Lower lobe of right lung (tissue), 2 donors: ENCODE results near the gene SP1. TPM values are rescaled to one million over a fixed set of nuclear protein-coding genes. Genes with fewer than 3 reads are reported as not detected.
A peak's percentile ranks its signal among the peaks of the same experiment; 100 is the strongest.
"Not testable (repeated sequence)": the region's sequence is repeated elsewhere in the genome, so short reads cannot be mapped to it uniquely, and the experiment has no call there.

Experiments
- ATAC-seq, 2 donors: fragments of 200-7000 bp; cut with Tn5 transposase; one replicate each; pipeline ENCODE4 v1.9.1; 2020 to 2022; ENCODE audit warnings: mild to moderate bottlenecking in 2 of 2, moderate library complexity in 2 of 2
- DNase-seq: peaks from one replicate; pipeline ENCODE4 v3.0.0-alpha.2; 2020
- H3K27ac ChIP-seq: fragments of 200-600 bp; one replicate; pipeline ENCODE4 v1.8.0; 2022
- H3K27me3 ChIP-seq: fragments of 200-600 bp; one replicate; pipeline ENCODE4 v1.8.0; 2022; ENCODE audit warnings: low read depth
- H3K36me3 ChIP-seq: fragments of 200-600 bp; one replicate; pipeline ENCODE4 v1.8.0; 2022; ENCODE audit warnings: mild to moderate bottlenecking
- H3K4me1 ChIP-seq: fragments of 200-600 bp; one replicate; pipeline ENCODE4 v1.8.0; 2022
- H3K4me3 ChIP-seq: fragments of 200-600 bp; one replicate; pipeline ENCODE4 v1.8.0; 2022; ENCODE audit warnings: mild to moderate bottlenecking
- H3K9me3 ChIP-seq: fragments of 200-600 bp; one replicate; pipeline ENCODE4 v1.8.0; 2022
- intact Hi-C: fragments of 100-400 bp; cut with DNase I; formaldehyde crosslinking; loops from one replicate; pipeline ENCODE4 v1.11.0; 2022
- long read RNA-seq: library from polyadenylated mRNA; unstranded; transcript quantifications from one replicate; pipeline ENCODE4 v2.0.0, GENCODE V29; 2021
- total RNA-seq: library from RNA; stranded (reverse); fragmentation: NEBNext Ultra II Directional; extraction: Animal tissue kit (Norgen Biotek cat#: 25700); gene quantifications from one replicate; pipeline ENCODE4 v1.2.1, GENCODE V29; 2021
- TF ChIP-seq, protein P1 (sequence below): fragments of 200-600 bp; IDR thresholded peaks from one replicate; pipeline ENCODE4 v1.8.0; 2022; ENCODE audit warnings: antibody characterized with exemption, mild to moderate bottlenecking
- donor health status: DM: no; HTN: yes; CAD: no; lungs with severe emphysema.

SP1 gene
- total RNA-seq, result 91.1 TPM
- long read RNA-seq, partial matches to known transcripts, result 6 of 24 reads
- long read RNA-seq, other reads (novel, unspliced or antisense), result 14 of 24 reads

DNA sequence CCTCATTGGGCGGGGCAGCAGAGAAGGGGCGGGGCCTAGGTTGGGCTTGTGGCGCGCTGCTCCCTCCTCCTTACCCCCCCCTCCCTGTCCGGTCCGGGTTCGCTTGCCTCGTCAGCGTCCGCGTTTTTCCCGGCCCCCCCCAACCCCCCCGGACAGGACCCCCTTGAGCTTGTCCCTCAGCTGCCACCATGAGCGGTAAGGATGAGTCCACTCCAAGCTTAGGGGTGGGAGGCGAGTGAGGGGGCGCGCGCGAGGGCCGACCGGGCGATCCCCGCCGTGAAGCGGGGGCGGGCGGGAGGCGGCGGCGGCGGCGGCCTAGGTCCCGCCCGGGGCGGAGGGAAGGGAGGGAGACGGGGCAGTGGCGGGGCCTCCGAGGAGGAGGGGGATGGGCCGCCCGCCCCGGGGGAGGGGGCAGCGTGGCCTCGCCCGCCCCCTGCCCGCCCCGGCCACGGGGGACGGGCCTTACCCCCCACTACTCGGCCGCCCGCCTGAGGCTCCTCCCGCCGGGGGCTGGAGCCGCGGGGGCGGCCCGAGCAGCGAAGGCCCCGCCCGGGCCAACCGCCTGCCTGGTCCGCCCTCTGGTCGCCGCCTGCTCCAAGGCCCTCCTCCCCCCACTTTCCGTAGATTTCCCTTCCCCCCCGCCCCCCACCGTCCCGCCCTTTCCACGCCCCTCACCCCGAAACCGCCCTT is at the start of gene SP1:
Gene SP1, plus strand, starts transcription at position 73 of the 690 bp plus-strand sequence. Its CDS starts 116 bp downstream, at position 189.
- TF ChIP-seq, protein P1, sequence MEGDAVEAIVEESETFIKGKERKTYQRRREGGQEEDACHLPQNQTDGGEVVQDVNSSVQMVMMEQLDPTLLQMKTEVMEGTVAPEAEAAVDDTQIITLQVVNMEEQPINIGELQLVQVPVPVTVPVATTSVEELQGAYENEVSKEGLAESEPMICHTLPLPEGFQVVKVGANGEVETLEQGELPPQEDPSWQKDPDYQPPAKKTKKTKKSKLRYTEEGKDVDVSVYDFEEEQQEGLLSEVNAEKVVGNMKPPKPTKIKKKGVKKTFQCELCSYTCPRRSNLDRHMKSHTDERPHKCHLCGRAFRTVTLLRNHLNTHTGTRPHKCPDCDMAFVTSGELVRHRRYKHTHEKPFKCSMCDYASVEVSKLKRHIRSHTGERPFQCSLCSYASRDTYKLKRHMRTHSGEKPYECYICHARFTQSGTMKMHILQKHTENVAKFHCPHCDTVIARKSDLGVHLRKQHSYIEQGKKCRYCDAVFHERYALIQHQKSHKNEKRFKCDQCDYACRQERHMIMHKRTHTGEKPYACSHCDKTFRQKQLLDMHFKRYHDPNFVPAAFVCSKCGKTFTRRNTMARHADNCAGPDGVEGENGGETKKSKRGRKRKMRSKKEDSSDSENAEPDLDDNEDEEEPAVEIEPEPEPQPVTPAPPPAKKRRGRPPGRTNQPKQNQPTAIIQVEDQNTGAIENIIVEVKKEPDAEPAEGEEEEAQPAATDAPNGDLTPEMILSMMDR, result no peak
- Histone ChIP-seq H3K4me1 (peaks cover 53% of the 10 kb centered on the region), H3K4me3 (peak within 1 kb of the TSS; percentile 65), H3K27ac (peak within 1 kb of the TSS; percentile 96), H3K27me3 (no peaks in the 10 kb centered on the region), H3K36me3 (peaks cover 42% of the 10 kb centered on the region), H3K9me3 (no peaks in the 10 kb centered on the region)
- peak; percentile 85 to 90 for ATAC-seq
- peak; percentile 97 for DNase-seq
- intact Hi-C loops, result no loop called here

DNA sequence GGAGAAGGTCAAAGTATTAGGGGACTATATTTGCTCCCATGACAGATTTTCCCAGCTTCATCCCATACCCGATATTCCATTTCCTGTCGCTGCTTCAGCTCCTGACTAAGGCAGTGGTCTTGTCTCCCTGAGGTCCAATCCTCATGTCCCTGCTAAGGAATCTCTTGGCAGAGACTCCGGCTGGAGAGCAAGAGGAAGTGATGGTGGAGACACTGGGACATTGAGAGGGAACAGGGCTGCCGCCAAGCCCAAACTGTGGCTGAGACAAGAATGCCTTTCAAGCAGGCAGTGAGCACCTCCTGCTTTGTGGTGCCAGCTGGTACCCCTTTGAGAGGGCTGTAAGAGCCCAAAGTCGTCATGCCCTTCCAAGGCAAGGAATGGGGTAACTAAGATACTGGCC is 49.3 kb upstream of the SP1 start:
- H3K36me3 ChIP-seq, result no peaks in the 10 kb centered on the region
- H3K4me3 ChIP-seq, result no peak overlapping the region
- H3K9me3 ChIP-seq, result no peaks in the 10 kb centered on the region
- H3K27me3 ChIP-seq, result peaks cover 7% of the 10 kb centered on the region
- intact Hi-C loops, result no loop called here
- DNase-seq (no peak), ATAC-seq (no peak)
- no peak overlapping the region for H3K27ac ChIP-seq
- TF ChIP-seq, protein P1, result no peak
- H3K4me1 ChIP-seq, result peaks cover 6% of the 10 kb centered on the region

DNA sequence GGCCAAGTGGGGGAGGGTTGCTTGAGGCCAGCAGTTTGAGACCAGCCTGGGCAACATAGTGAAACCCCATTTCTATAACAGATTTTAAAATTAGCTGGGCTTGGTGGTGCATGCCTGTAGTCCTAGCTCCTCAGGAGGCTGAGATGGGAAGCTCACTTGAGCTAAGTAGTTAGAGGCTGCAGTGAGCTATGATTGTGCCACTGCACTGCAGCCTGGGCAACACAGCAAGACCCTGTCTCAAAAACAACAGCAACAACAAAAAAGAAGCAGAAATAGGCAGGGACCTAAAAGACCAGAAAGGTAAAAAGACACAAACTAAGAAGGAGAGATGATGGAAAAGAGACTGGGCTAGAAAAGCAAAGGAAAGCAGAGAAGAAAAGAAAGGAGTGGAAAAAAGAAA is 47.6 kb upstream of the SP1 start:
- intact Hi-C loops, H3K4me3 ChIP-seq: not testable (repeated sequence)

DNA sequence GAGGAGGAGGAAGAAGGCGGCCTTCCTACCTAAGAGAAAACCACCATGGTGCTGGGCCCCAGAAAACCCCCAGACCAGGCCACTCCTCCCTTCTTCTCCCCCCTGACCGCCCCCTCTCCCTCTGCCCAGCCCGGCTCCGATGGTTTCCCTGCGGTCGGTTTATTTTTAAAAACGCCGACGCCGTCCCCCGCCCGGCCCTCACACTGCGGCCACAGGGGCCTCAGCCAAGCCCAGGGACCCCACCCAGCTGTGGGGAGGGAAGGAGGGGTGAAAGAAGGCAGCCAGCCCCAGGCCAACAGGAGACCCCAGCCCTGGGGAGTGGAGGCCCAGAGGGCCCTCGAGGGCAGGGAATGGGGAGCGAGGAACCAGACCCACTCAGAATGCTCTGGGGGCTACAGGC is 47.2 kb upstream of the SP1 start:
- no peaks in the 10 kb centered on the region for H3K36me3 ChIP-seq
- no peak overlapping the region for H3K27ac ChIP-seq
- H3K4me1 ChIP-seq, result no peaks in the 10 kb centered on the region
- peaks cover 17% of the 10 kb centered on the region for H3K27me3 ChIP-seq
- intact Hi-C loops, result no loop called here
- H3K4me3 ChIP-seq, result no peak overlapping the region
- TF ChIP-seq, protein P1, result no peak
- no peak for ATAC-seq
- no peak for DNase-seq
- no peaks in the 10 kb centered on the region for H3K9me3 ChIP-seq

More for the DNA sequence above, 47.6 kb upstream of the SP1 start:
- H3K27me3 ChIP-seq, result peaks cover 17% of the 10 kb centered on the region
- not testable (repeated sequence) for DNase-seq, H3K36me3 ChIP-seq, H3K4me1 ChIP-seq, ATAC-seq, H3K27ac ChIP-seq, H3K9me3 ChIP-seq

DNA sequence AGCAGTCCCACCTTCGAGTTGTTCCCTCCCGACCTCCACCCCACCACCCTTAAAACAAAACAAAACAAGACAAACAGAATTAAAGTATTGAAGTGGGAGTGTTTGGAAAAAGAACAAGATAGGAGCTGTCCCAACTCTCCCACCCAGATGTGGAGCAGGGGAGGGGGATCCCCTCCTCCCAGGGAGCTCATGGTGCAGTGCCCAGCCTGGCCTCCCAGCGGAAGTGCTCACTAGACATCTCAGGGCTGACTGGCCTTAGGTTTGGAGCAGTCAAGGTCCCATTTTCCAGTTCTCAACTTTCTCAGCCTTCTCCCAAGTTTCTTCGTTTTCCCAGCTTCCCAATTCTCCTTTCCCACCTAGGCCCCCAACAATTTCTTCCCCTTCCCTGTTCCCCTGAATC is 46.7 kb upstream of the SP1 start:
- no peak for DNase-seq
- TF ChIP-seq, protein P1, result no peak
- H3K36me3 ChIP-seq, result no peaks in the 10 kb centered on the region
- intact Hi-C loops, result no loop called here
- H3K4me3 ChIP-seq, result no peak overlapping the region
- no peaks in the 10 kb centered on the region for H3K4me1 ChIP-seq
- H3K27ac ChIP-seq, result no peak overlapping the region
- H3K27me3 ChIP-seq, result peaks cover 17% of the 10 kb centered on the region
- no peak for ATAC-seq
- H3K9me3 ChIP-seq, result no peaks in the 10 kb centered on the region

DNA sequence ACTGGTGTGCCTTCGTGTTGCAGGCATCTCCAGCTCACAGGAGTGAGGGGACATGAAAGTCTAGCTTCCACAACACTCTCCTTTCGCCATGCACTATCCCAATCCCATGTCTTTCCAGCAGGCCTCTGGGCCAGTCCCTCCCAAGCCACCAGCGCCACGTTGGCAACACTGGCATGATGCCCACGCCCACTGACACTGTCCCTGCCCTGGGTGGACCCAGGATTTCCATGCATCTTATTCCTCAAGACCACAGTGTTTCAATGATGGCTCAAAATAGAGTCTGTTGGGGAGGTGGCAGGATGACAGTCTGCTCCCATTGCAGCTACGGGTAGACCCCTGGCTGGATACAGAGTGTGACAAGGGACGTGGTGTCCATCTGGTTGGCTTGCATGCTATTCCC is 46.1 kb upstream of the SP1 start:
- Histone ChIP-seq H3K36me3 (no peaks in the 10 kb centered on the region), H3K9me3 (no peaks in the 10 kb centered on the region), H3K4me1 (no peaks in the 10 kb centered on the region), H3K4me3 (no peak overlapping the region), H3K27ac (no peak overlapping the region), H3K27me3 (peaks cover 20% of the 10 kb centered on the region)
- DNase-seq, result no peak
- no peak for ATAC-seq
- intact Hi-C loops, result no loop called here
- TF ChIP-seq, protein P1, result no peak
